DND-41 (cell line): ENCODE data around the gene CAMSAP2.

ENCODE experiments used
- ATAC-seq: fragments of 200-7000 bp; cut with Tn5 transposase; 3 replicates; pipeline ENCODE4 v1.9.1; 2021; ENCODE audit warnings: low read depth; ENCODE audit not compliant: insufficient read depth
- DNase-seq: peaks from one replicate; pipeline ENCODE4 v3.0.0-alpha.2; 2020
- H2AFZ ChIP-seq: 2 replicates; pipeline ENCODE4 v1.6.0; 2012; ENCODE audit warnings: low read depth, low read length
- H3K27ac ChIP-seq: 2 replicates; pipeline ENCODE4 v1.5.1; 2012; ENCODE audit warnings: low read length, inconsistent platforms
- H3K27me3 ChIP-seq: fragments of 200-600 bp; sonication (generic); 2 replicates; pipeline ENCODE4 v1.6.0; 2012; ENCODE audit warnings: low read length, mild to moderate bottlenecking, inconsistent platforms; ENCODE audit not compliant: insufficient read depth, poor library complexity
- H3K36me3 ChIP-seq: 2 replicates; pipeline ENCODE4 v1.5.1; 2012; ENCODE audit warnings: low read length, inconsistent platforms; ENCODE audit not compliant: insufficient read depth
- H3K4me1 ChIP-seq: 2 replicates; pipeline ENCODE4 v1.5.1; 2012; ENCODE audit warnings: mild to moderate bottlenecking, low read length; ENCODE audit not compliant: insufficient read depth
- H3K4me2 ChIP-seq: 2 replicates; pipeline ENCODE4 v1.6.0; 2012; ENCODE audit warnings: mild to moderate bottlenecking, moderate library complexity, low read length, inconsistent platforms; ENCODE audit not compliant: insufficient read depth
- H3K4me3 ChIP-seq, 2 experiments: fragments of 200-600 bp in 1 of 2; shearing (Covaris generic) in 1 of 2; 2 replicates each; pipeline ENCODE4 v1.5.1; 2012 to 2016; ENCODE audit warnings: inconsistent platforms in 2 of 2, low read length in 2 of 2, mild to moderate bottlenecking in 2 of 2, low read depth in 1 of 2, moderate library complexity in 1 of 2
- H3K79me2 ChIP-seq: 2 replicates; pipeline ENCODE4 v1.6.0; 2012; ENCODE audit warnings: low read length, inconsistent platforms; ENCODE audit not compliant: insufficient read depth
- H3K9ac ChIP-seq: 2 replicates; pipeline ENCODE4 v1.6.0; 2012; ENCODE audit warnings: low read depth, mild to moderate bottlenecking, inconsistent platforms, low read length, moderate library complexity
- H3K9me3 ChIP-seq: 2 replicates; pipeline ENCODE4 v1.5.1; 2012; ENCODE audit warnings: low read length, moderate library complexity, mild to moderate bottlenecking, inconsistent platforms; ENCODE audit not compliant: insufficient read depth, severe bottlenecking
- H4K20me1 ChIP-seq: 2 replicates; pipeline ENCODE4 v1.6.0; 2012; ENCODE audit warnings: low read length; ENCODE audit not compliant: insufficient read depth
- CTCF ChIP-seq: IDR thresholded peaks from 2 replicates; pipeline ENCODE4 v1.5.1; 2012; ENCODE audit warnings: borderline replicate concordance, low read length, moderate library complexity, mild to moderate bottlenecking; ENCODE audit not compliant: poor library complexity, severe bottlenecking; ENCODE audit errors: extremely low read depth
- EZH2 ChIP-seq: IDR thresholded peaks from 3 replicates; pipeline ENCODE4 v1.6.1; 2012; ENCODE audit warnings: borderline replicate concordance, low read depth, mild to moderate bottlenecking, moderate library complexity, low read length, inconsistent platforms; ENCODE audit not compliant: severe bottlenecking

Gene CAMSAP2

GRCh38 chr1:200857804-200858203, 119.1 kb downstream of the CAMSAP2 start:
- DNase-seq, result no peak
- Histone ChIP-seq H3K27ac (no peak overlapping the region), H3K27me3 (no peaks in the 10 kb centered on the region), H3K4me3 (no peak overlapping the region), H3K9ac (no peak overlapping the region), H3K36me3 (0 out of 2 replicates have a peak, but pooled peaks cover 4% of the 10 kb centered on the region), H2AFZ (no peak overlapping the region), H3K4me2 (no peak overlapping the region), H3K79me2 (no peaks in the 10 kb centered on the region), H4K20me1 (no peaks in the 10 kb centered on the region), H3K9me3 (no peaks in the 10 kb centered on the region), H3K4me1 (no peaks in the 10 kb centered on the region)
- TF ChIP-seq EZH2, result no peak
- no peak for TF ChIP-seq CTCF
- no peak for ATAC-seq

- no peaks in the 10 kb centered on the region for H3K79me2 ChIP-seq
- H2AFZ ChIP-seq, result no peak overlapping the region
- TF ChIP-seq CTCF, result no peak
- no peak for TF ChIP-seq EZH2
- H4K20me1 ChIP-seq, result no peaks in the 10 kb centered on the region
- H3K4me1 ChIP-seq, result no peaks in the 10 kb centered on the region
- ATAC-seq (no peak), DNase-seq (no peak)
- no peak overlapping the region for H3K4me2 ChIP-seq
- no peak overlapping the region for H3K27ac ChIP-seq
- no peaks in the 10 kb centered on the region for H3K36me3 ChIP-seq
- H3K4me3 ChIP-seq, result no peak overlapping the region
- H3K27me3 ChIP-seq, result no peaks in the 10 kb centered on the region
- no peak overlapping the region for H3K9ac ChIP-seq
- no peaks in the 10 kb centered on the region for H3K9me3 ChIP-seq
Measured at GRCh38 chr1:200861937-200862647, 123.4 kb downstream of the CAMSAP2 start.

- H3K27ac ChIP-seq, result no peak overlapping the region
- no peaks in the 10 kb centered on the region for H3K9me3 ChIP-seq
- ATAC-seq (no peak), DNase-seq (no peak)
- H3K27me3 ChIP-seq, result peaks cover 5% of the 10 kb centered on the region
- no peak overlapping the region for H3K9ac ChIP-seq
- H2AFZ ChIP-seq, result no peak overlapping the region
- no peaks in the 10 kb centered on the region for H3K4me1 ChIP-seq
- no peaks in the 10 kb centered on the region for H3K79me2 ChIP-seq
- H3K4me2 ChIP-seq, result no peak overlapping the region
- H3K36me3 ChIP-seq, result no peaks in the 10 kb centered on the region
- H4K20me1 ChIP-seq, result no peaks in the 10 kb centered on the region
- H3K4me3 ChIP-seq, result no peak overlapping the region
- TF ChIP-seq EZH2, result no peak
- no peak for TF ChIP-seq CTCF
Measured at GRCh38 chr1:200862713-200863415, 124.2 kb downstream of the CAMSAP2 start.
